Measurements from ENCODE around the gene COQ8B. TPM values are rescaled to one million over a fixed set of nuclear protein-coding genes. Genes with fewer than 3 reads are reported as not detected.

The COQ8B gene
- total and polyA plus RNA-seq, 2 donors (not counting 1 experiment from before 2014, with no cell fraction given), result 58.9 to 62.6 TPM

DNA sequence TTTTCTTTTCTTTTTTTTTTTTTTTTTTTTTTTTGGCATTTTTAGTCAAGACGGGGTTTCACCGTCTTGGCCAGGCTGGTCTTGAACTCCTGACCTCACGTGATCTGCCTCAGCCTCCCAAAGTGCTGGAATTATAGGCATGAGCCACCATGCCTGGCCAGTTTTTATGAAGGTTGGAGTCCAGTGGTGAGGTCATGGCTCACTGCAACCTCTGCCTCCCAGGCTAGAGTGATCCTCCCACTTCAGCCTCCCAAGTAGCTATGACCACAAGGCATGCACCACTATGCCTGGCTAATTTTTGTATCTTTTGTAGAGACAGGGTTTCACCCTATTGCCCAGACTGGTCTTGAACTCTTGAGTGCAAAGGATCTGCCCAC, 38.5 kb upstream of the COQ8B start:
- no peak overlapping the region for H2AFZ ChIP-seq (ENCODE audit: insufficient read depth, low read depth, low read length, poor library complexity, severe bottlenecking)
- DNase-seq (no peak), ATAC-seq (ENCODE audit: low read depth) (no peak)
- no peak for TF ChIP-seq EZH2 (IDR thresholded peaks at IDR 0.05; ENCODE audit: borderline replicate concordance, insufficient read depth, low read depth, low read length, poor library complexity, severe bottlenecking)
- TF ChIP-seq, protein P1, sequence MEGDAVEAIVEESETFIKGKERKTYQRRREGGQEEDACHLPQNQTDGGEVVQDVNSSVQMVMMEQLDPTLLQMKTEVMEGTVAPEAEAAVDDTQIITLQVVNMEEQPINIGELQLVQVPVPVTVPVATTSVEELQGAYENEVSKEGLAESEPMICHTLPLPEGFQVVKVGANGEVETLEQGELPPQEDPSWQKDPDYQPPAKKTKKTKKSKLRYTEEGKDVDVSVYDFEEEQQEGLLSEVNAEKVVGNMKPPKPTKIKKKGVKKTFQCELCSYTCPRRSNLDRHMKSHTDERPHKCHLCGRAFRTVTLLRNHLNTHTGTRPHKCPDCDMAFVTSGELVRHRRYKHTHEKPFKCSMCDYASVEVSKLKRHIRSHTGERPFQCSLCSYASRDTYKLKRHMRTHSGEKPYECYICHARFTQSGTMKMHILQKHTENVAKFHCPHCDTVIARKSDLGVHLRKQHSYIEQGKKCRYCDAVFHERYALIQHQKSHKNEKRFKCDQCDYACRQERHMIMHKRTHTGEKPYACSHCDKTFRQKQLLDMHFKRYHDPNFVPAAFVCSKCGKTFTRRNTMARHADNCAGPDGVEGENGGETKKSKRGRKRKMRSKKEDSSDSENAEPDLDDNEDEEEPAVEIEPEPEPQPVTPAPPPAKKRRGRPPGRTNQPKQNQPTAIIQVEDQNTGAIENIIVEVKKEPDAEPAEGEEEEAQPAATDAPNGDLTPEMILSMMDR (IDR thresholded peaks at IDR 0.05), result no peak
- intact Hi-C loops (cut with micrococcal nuclease), result no loop called here
- no peaks in the 10 kb centered on the region for H3K27me3 ChIP-seq (replicated peaks in 1 of 4; ENCODE audit: control extremely low read depth in 1 of 4, control insufficient read depth in 3 of 4, insufficient read depth in 4 of 4, low read length in 3 of 4)
- H3K4me2 ChIP-seq (replicated peaks; ENCODE audit: low read depth, low read length, poor library complexity, severe bottlenecking), result peak overlapping the region; percentile 63
- H3K4me3 ChIP-seq (ENCODE audit: control extremely low read depth in 1 of 5, extremely low read depth in 1 of 5, insufficient read depth in 1 of 5, low read depth in 2 of 5, low read length in 4 of 5), result peak overlapping the region in 1 of 5 experiments; percentile 30
- H3K9me3 ChIP-seq (ENCODE audit: control extremely low read depth in 1 of 3, control insufficient read depth in 2 of 3, insufficient read depth in 1 of 3, low read length in 2 of 3), result no peaks in the 10 kb centered on the region
- H3K27ac ChIP-seq (ENCODE audit: low read length in 2 of 2), result no peak overlapping the region
- H3K9ac ChIP-seq (ENCODE audit: low read length), result no peak overlapping the region
- peaks cover 20 to 51% of the 10 kb centered on the region in 2 experiments for H3K36me3 ChIP-seq (replicated peaks in 1 of 2; ENCODE audit: control extremely low read depth in 1 of 2, control insufficient read depth in 1 of 2, extremely low read depth in 1 of 2, insufficient read depth in 2 of 2, low read length in 1 of 2)
- WGBS (ENCODE audit: insufficient coverage), result 100% methylated on average over 3 of the region's 3 CpGs
- ChIA-PET CTCF (interaction anchor here (1.2 to 3.0 kb wide), 6 partner anchors 12 to 78 kb away, joined by 3 to 14 read pairs (median 12); partner anchors contain the start of gene RAB4B), POLR2A (interaction anchor here (0.6 to 1.8 kb wide), 3 partner anchors 22 to 64 kb away, joined by 3 to 5 read pairs (median 4); partner anchors contain the start of gene RAB4B)
- H4K20me1 ChIP-seq (ENCODE audit: control insufficient read depth, insufficient read depth, low read length, poor library complexity, severe bottlenecking), result peaks cover 63% of the 10 kb centered on the region
- H3K9me3 Mint-ChIP-seq (ENCODE audit: insufficient read depth), result no peaks in the 10 kb centered on the region
- peaks cover 80% of the 10 kb centered on the region for H3K79me2 ChIP-seq (ENCODE audit: control insufficient read depth, insufficient read depth, low read length)
- H3K27me3 Mint-ChIP-seq, result no peaks in the 10 kb centered on the region
- peaks cover 38 to 54% of the 10 kb centered on the region in 2 donors for H3K4me1 ChIP-seq (ENCODE audit: control insufficient read depth in 2 of 2, insufficient read depth in 2 of 2, low read length in 2 of 2)
- H3K4me3 Mint-ChIP-seq, result peak overlapping the region; percentile 41
- H3K4me1 Mint-ChIP-seq, result peaks cover 45% of the 10 kb centered on the region
- H3K27ac Mint-ChIP-seq, result no peak overlapping the region

DNA sequence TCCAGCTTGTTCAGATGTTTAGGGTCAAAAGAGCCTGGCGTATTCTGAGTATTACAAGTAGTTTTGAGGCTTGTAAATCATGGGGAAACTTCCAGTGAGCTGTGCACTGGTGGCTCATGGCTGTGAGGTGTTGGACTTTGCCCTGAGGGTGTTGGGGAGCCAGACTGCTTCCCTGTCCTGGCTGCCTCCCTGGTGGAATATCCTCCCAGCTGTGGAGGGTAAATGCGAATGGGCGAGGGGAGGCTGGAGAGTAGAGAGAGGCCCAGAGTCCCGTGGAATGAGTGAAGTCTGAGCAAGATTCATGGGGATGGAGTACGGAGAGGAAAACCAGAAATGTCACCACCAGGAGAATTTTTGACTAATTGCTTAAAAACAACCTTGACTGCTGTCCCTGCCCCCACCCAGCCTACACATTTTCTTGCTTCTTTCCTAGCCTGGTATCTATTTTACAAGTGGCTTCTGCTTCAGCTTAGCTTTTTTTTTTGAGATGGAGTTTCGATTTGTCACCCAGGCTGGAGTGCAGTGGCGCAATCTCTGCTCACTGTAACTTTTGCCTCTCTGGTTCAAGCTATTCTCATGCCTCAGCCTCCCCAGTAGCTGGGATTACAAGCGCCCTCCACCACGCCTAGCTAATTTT, 38.0 kb upstream of the COQ8B start:
- intact Hi-C loops (cut with micrococcal nuclease), result loop anchor here (1.0 to 5.0 kb wide), 2 partner anchors 22 to 508 kb away; partner anchors contain the start of gene HNRNPUL1
- TF ChIP-seq EZH2 (IDR thresholded peaks at IDR 0.05; ENCODE audit: borderline replicate concordance, insufficient read depth, low read depth, low read length, poor library complexity, severe bottlenecking), result no peak
- TF ChIP-seq, protein P1 (IDR thresholded peaks at IDR 0.05), result no peak
- Histone ChIP-seq H3K79me2 (ENCODE audit: control insufficient read depth, insufficient read depth, low read length) (peaks cover 86% of the 10 kb centered on the region), H3K9me3 (ENCODE audit: control extremely low read depth in 1 of 3, control insufficient read depth in 2 of 3, insufficient read depth in 1 of 3, low read length in 2 of 3) (no peaks in the 10 kb centered on the region), H3K27ac (ENCODE audit: low read length in 2 of 2) (peak overlapping the region; percentile 26 to 47), H3K27me3 (replicated peaks in 1 of 4; ENCODE audit: control extremely low read depth in 1 of 4, control insufficient read depth in 3 of 4, insufficient read depth in 4 of 4, low read length in 3 of 4) (no peaks in the 10 kb centered on the region), H2AFZ (ENCODE audit: insufficient read depth, low read depth, low read length, poor library complexity, severe bottlenecking) (no peak overlapping the region), H4K20me1 (ENCODE audit: control insufficient read depth, insufficient read depth, low read length, poor library complexity, severe bottlenecking) (peaks cover 58% of the 10 kb centered on the region), H3K4me2 (replicated peaks; ENCODE audit: low read depth, low read length, poor library complexity, severe bottlenecking) (peak overlapping the region; percentile 63), H3K9ac (ENCODE audit: low read length) (peak overlapping the region; percentile 42), H3K36me3 (replicated peaks in 1 of 2; ENCODE audit: control extremely low read depth in 1 of 2, control insufficient read depth in 1 of 2, extremely low read depth in 1 of 2, insufficient read depth in 2 of 2, low read length in 1 of 2) (peaks cover 17 to 46% of the 10 kb centered on the region in 2 experiments), H3K4me1 (ENCODE audit: control insufficient read depth in 2 of 2, insufficient read depth in 2 of 2, low read length in 2 of 2) (peaks cover 43 to 59% of the 10 kb centered on the region in 2 donors), H3K4me3 (ENCODE audit: control extremely low read depth in 1 of 5, extremely low read depth in 1 of 5, insufficient read depth in 1 of 5, low read depth in 2 of 5, low read length in 4 of 5) (peak overlapping the region in 3 of 5 experiments; percentile 0 to 30 (median 13))
- no peak for DNase-seq
- ChIA-PET CTCF (interaction anchor here (1.2 to 3.0 kb wide), 6 partner anchors 11 to 78 kb away, joined by 3 to 14 read pairs (median 12); partner anchors contain the start of gene RAB4B), POLR2A (interaction anchor here (0.5 to 1.2 kb wide), 6 partner anchors 22 to 1144 kb away, joined by 3 to 12 read pairs (median 4); partner anchors contain the start of genes COQ8B, ITPKC and RAB4B)
- Mint-ChIP-seq H3K4me1 (peaks cover 50% of the 10 kb centered on the region), H3K4me3 (peak overlapping the region; percentile 60), H3K9me3 (ENCODE audit: insufficient read depth) (no peaks in the 10 kb centered on the region), H3K27me3 (no peaks in the 10 kb centered on the region), H3K27ac (peak overlapping the region; percentile 76)
- ATAC-seq (ENCODE audit: low read depth), result no peak
- 61% methylated on average over 6 of the region's 9 CpGs for WGBS (ENCODE audit: insufficient coverage)
